Endothelial cell (in vitro differentiated cells): ENCODE measurements around the gene SLC25A25. TPM values are rescaled to one million over a fixed set of nuclear protein-coding genes. Genes with fewer than 3 reads are reported as not detected.
"Not testable (repeated sequence)": the region's sequence is repeated elsewhere in the genome, so short reads cannot be mapped to it uniquely, and the experiment has no call there.

Experiments
- DNase-seq: peaks from one replicate; pipeline ENCODE4 v3.0.0; 2021; ENCODE audit warnings: low spot score
- H3K27ac Mint-ChIP-seq: one replicate; pipeline ENCODE4 v1.8.0; 2021; ENCODE audit warnings: mixed read lengths, inconsistent platforms; ENCODE audit not compliant: unreplicated experiment
- H3K27me3 Mint-ChIP-seq: one replicate; pipeline ENCODE4 v1.8.0; 2021; ENCODE audit warnings: mild to moderate bottlenecking, moderate library complexity, mixed read lengths, inconsistent platforms; ENCODE audit not compliant: unreplicated experiment
- H3K36me3 Mint-ChIP-seq: one replicate; pipeline ENCODE4 v1.8.0; 2021; ENCODE audit warnings: mild to moderate bottlenecking, low read depth, mixed read lengths, inconsistent platforms; ENCODE audit not compliant: unreplicated experiment
- H3K4me1 Mint-ChIP-seq: one replicate; pipeline ENCODE4 v1.8.0; 2021; ENCODE audit warnings: mild to moderate bottlenecking, mixed read lengths, inconsistent platforms; ENCODE audit not compliant: unreplicated experiment
- H3K4me3 Mint-ChIP-seq: one replicate; pipeline ENCODE4 v1.8.0; 2021; ENCODE audit warnings: mild to moderate bottlenecking, mixed read lengths, inconsistent platforms; ENCODE audit not compliant: unreplicated experiment
- H3K9me3 Mint-ChIP-seq: one replicate; pipeline ENCODE4 v1.8.0; 2021; ENCODE audit warnings: mixed read lengths, inconsistent platforms; ENCODE audit not compliant: unreplicated experiment
- CTCF ChIP-seq: fragments of 200-600 bp; sonication (generic); IDR thresholded peaks from one replicate; pipeline ENCODE4 v1.5.0; 2021; ENCODE audit warnings: antibody characterized with exemption; ENCODE audit not compliant: unreplicated experiment
- long read RNA-seq: library from polyadenylated mRNA; unstranded; transcript quantifications from one replicate; pipeline ENCODE4 v2.0.0, GENCODE V29; 2020; ENCODE audit not compliant: unreplicated experiment
- total RNA-seq: library from RNA; stranded (reverse); fragmentation: NEBNext Ultra II Directional; extraction: Animal tissue kit (Norgen Biotek cat#: 25700); gene quantifications from one replicate; pipeline ENCODE4 v1.2.1, GENCODE V29; 2021; ENCODE audit not compliant: unreplicated experiment

The SLC25A25 gene
- total RNA-seq = 8.5 TPM
- long read RNA-seq, partial matches to known transcripts = 0 of 3 reads
- long read RNA-seq, other reads (novel, unspliced or antisense) = 0 of 3 reads

GRCh38 chr9:128067645-128068385 lies at the start of gene SLC25A25:
SLC25A25 (plus strand) TSS chr9:128068232; CDS start chr9:128068320, 88 bp downstream.
- TF ChIP-seq CTCF = no peak
- H3K27ac Mint-ChIP-seq = peak within 1 kb of the TSS; percentile 79
- peaks cover 33% of the 10 kb centered on the region for H3K4me1 Mint-ChIP-seq
- H3K4me3 Mint-ChIP-seq = peak within 1 kb of the TSS; percentile 93
- peaks cover 4% of the 10 kb centered on the region for H3K36me3 Mint-ChIP-seq
- H3K27me3 Mint-ChIP-seq = peaks cover 9% of the 10 kb centered on the region
- DNase-seq = peak; percentile 100
- H3K9me3 Mint-ChIP-seq = no peaks in the 10 kb centered on the region

- Mint-ChIP-seq H3K27me3 (peaks cover 2% of the 10 kb centered on the region), H3K9me3 (no peaks in the 10 kb centered on the region), H3K4me3 (no peak overlapping the region), H3K4me1 (no peaks in the 10 kb centered on the region), H3K36me3 (no peaks in the 10 kb centered on the region), H3K27ac (no peak overlapping the region)
- TF ChIP-seq CTCF = no peak
- DNase-seq = no peak
These were observed 47.3 kb upstream of the SLC25A25 start for GRCh38 chr9:128020692-128021091.

GRCh38 chr9:128021098-128021497 lies 46.9 kb upstream of the SLC25A25 start:
- H3K27ac Mint-ChIP-seq = no peak overlapping the region
- TF ChIP-seq CTCF = no peak
- peaks cover 2% of the 10 kb centered on the region for H3K27me3 Mint-ChIP-seq
- H3K4me1 Mint-ChIP-seq = peaks cover under 1% of the 10 kb centered on the region
- H3K4me3 Mint-ChIP-seq = no peak overlapping the region
- no peaks in the 10 kb centered on the region for H3K9me3 Mint-ChIP-seq
- no peaks in the 10 kb centered on the region for H3K36me3 Mint-ChIP-seq
- no peak for DNase-seq

- no peak for DNase-seq
- H3K27me3 Mint-ChIP-seq = peaks cover 2% of the 10 kb centered on the region
- TF ChIP-seq CTCF = no peak
- peaks cover 10% of the 10 kb centered on the region for H3K4me1 Mint-ChIP-seq
- H3K27ac Mint-ChIP-seq = no peak overlapping the region
- H3K9me3 Mint-ChIP-seq = no peaks in the 10 kb centered on the region
- H3K4me3 Mint-ChIP-seq = no peak overlapping the region
- H3K36me3 Mint-ChIP-seq = no peaks in the 10 kb centered on the region
These were observed 45.1 kb upstream of the SLC25A25 start for GRCh38 chr9:128022886-128023285.

GRCh38 chr9:128023671-128024070 lies 44.4 kb upstream of the SLC25A25 start:
- H3K27ac Mint-ChIP-seq, H3K9me3 Mint-ChIP-seq, H3K27me3 Mint-ChIP-seq, H3K4me3 Mint-ChIP-seq, H3K36me3 Mint-ChIP-seq, DNase-seq: not testable (repeated sequence)
- H3K4me1 Mint-ChIP-seq = peaks cover 10% of the 10 kb centered on the region
